ENCODE data around the gene SMIM45.

Gene SMIM45

DNA sequence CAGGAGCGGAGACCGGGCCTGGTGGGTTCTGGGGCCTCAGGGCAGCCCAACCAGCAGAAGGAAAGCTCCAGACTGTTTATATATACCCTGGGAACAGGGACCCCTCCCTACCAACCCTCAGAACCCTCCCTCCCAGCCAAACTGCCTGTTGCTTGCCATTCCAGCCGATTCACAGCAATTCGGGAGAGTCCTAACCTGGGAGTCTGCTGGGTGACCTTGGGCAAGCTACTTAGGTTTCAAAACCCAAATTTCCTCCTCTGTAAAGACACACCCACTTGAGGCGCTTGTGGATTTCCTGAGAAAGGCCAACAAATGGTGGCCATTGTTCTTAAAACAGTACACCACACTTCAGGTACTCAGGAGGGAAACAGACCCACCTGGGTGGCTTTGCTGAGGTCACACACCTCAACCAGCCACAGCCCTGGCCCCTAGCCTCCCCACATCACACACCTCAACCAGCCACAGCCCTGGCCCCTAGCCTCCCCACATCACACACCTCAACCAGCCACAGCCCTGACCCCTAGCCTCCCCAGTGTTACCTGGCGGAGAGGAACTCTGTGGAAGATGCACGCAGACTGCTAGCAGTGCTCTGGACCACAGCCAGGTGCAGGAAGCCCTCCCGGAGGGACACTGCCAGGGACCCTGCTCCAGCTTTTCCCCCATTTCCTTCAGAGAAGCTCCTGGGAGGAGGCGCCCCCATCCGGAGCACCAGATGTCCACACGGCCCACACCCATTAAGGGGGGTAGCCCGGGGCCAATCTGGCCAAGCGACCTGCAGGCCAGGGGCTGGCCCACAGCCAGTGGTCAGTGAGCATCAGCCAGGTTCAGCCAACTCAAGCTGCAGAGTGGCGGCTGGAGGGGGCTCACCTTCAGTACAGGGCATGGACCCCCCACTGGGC lies 43.3 kb upstream of the SMIM45 start:
- no peak for DNase-seq (ENCODE audit: low read depth)
- no peak overlapping the region for H3K4me3 ChIP-seq (replicated peaks; ENCODE audit: low read depth, low read length)
- TF ChIP-seq, protein P1, sequence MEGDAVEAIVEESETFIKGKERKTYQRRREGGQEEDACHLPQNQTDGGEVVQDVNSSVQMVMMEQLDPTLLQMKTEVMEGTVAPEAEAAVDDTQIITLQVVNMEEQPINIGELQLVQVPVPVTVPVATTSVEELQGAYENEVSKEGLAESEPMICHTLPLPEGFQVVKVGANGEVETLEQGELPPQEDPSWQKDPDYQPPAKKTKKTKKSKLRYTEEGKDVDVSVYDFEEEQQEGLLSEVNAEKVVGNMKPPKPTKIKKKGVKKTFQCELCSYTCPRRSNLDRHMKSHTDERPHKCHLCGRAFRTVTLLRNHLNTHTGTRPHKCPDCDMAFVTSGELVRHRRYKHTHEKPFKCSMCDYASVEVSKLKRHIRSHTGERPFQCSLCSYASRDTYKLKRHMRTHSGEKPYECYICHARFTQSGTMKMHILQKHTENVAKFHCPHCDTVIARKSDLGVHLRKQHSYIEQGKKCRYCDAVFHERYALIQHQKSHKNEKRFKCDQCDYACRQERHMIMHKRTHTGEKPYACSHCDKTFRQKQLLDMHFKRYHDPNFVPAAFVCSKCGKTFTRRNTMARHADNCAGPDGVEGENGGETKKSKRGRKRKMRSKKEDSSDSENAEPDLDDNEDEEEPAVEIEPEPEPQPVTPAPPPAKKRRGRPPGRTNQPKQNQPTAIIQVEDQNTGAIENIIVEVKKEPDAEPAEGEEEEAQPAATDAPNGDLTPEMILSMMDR (IDR thresholded peaks at IDR 0.05; ENCODE audit: low read length, missing control alignments), result no peak

DNA sequence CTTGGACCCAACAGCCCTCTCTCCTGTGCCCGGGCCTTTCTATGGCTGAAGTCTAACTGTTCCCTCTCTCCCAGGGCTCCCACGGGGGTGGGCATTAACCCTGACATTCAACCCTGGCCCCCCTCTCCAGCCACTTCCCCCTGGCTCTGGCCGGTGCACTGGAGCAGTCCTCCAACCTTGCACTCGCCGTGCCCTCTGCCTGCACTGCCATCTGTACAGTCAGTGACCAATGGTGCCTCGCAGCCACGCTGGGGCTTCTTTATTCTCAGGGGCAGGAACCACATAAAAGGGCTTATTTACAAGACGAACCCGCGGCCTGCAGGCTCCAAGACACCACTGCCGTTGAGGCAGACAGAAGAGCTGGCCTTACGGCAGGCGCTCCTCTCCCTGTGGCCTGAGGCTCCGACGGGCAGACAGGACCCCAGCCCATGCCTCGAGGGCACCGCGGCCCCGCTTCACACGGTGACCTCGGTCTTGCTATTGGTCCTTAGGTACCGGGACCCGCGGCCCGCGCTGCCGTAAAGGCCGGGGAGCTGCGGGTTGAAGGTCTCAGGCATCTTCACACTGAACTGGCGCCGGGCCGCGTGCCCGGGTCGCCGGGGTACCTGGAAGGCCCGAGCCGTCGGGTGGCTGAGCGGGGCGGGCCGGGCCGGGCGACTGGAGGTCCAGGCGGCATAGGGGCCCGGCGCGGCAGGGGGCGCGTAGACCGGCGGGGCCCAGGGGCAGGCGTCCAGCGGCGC lies 42.5 kb upstream of the SMIM45 start:
- no peak for DNase-seq (ENCODE audit: low read depth)
- TF ChIP-seq, protein P1 (IDR thresholded peaks at IDR 0.05; ENCODE audit: low read length, missing control alignments), result no peak
- H3K4me3 ChIP-seq (replicated peaks; ENCODE audit: low read depth, low read length), result no peak overlapping the region

DNA sequence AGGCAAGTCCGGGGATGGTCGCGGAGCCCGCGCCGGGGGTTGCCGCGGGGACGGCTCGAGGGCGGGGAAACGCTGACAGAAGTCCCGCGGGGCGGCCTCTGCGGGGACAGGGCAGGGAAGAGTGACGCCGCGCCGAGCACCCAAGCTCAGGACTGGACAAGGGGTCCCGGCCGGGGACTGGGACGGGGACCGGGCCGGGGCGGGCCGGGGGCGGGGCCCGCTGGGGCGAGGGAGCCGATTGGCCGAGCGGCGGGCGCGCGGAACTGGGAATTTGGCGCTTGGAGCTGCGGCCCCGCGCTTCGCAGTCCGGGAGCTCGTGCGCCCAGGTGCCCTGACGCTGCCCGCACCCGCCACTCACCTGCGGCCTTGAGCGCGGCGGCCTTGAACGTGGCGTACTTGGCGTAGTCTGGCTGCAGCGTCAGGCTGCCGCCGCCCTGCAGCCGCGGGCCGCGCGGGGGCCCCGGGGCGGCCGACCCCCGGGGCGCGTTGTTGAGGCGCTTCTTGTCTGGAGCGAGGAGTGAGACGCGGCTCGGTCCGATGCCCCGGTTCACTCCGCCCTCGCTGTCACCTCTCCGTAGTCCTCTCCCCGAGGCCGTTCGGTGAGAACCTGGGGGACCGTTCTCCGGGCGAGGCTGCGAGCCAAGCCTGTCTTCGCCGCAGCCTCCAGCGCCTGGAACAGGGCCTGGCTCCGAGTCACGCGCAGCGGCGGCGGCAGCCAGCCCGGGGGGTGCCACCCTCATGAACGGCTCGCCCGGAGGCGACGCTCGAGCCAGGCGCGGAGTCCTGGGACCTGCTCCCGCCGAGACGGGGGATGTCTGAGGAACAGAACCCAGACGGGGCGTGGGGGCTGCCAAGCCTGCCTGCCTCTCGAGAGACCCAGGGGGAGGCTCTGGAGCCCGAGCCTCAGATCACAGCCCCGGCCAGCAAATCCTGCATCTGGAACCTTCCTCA lies 41.6 kb upstream of the SMIM45 start:
- TF ChIP-seq, protein P1 (IDR thresholded peaks at IDR 0.05; ENCODE audit: low read length, missing control alignments), result no peak
- H3K4me3 ChIP-seq (replicated peaks; ENCODE audit: low read depth, low read length), result no peak overlapping the region
- no peak for DNase-seq (ENCODE audit: low read depth)

DNA sequence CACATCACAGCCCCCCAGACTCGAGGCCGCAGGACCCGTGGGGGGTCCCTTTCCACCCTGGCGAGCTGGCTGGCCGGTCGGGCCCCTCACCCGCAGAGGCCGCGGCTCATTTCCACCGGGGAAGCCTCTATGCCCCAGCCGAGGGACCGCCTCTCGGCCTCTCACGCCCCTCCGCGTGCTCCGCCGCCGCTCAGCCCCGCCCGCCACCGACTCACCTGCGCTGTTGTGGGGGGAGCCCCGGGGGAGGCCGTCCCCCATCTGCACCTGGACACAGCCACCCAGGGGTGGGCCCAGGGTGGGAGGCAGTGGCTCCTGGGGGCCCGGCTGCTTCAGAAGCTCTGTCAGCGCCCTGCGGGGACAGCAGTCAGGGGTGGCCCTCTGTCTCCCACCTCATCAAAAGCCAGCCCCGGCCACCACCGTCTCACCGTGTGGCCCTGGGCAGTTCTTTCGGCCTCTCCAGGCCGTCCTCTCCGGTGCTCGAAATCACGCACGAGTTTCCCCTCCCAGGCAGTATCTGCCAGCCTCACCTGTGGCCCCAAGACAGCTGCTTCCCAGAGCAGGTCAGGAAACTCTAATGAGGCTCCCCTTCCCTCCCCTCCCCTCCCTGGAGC lies 40.8 kb upstream of the SMIM45 start:
- no peak overlapping the region for H3K4me3 ChIP-seq (replicated peaks; ENCODE audit: low read depth, low read length)
- TF ChIP-seq, protein P1 (IDR thresholded peaks at IDR 0.05; ENCODE audit: low read length, missing control alignments), result no peak
- no peak for DNase-seq (ENCODE audit: low read depth)

DNA sequence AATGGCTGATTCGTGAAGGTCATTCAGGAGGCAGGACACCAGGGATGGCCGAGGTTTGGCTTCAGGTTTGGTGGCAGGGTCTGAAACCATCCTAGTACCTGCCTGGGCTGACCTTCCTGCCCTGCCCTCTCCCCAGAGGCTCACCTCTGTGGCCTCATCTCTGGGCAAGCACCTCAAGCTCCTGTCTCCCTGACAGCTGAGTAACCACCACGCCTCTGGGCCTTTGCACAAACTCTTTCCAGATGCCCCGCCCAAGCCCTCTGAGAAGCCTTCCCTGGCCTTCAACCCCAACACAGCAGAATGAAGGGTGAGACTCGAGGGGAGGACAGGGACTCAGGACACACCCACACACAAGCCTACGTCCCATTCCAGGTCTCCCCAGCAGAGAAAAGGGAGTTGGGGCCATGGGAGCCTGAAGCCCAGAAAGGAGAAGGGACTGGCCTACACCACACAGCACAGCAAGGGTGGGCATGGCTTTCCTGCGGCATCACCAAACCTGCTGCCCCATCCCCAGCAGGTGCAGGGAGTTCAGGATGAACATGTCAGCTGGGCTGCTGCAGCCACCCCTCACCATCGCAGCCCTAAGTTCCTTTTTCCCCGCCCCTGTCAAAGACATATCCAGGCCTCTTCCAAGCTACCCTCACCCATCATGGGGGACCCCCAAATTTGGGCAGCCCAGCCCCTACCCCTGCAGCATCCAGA lies 39.5 kb upstream of the SMIM45 start:
- TF ChIP-seq, protein P1 (IDR thresholded peaks at IDR 0.05; ENCODE audit: low read length, missing control alignments), result no peak
- DNase-seq (ENCODE audit: low read depth), result no peak
- H3K4me3 ChIP-seq (replicated peaks; ENCODE audit: low read depth, low read length), result no peak overlapping the region

Data from fibroblast of pulmonary artery (primary cell).